ENCODE data around the gene CCNQ.
A peak's percentile ranks its signal among the peaks of the same experiment; 100 is the strongest.

Gene CCNQ

DNA sequence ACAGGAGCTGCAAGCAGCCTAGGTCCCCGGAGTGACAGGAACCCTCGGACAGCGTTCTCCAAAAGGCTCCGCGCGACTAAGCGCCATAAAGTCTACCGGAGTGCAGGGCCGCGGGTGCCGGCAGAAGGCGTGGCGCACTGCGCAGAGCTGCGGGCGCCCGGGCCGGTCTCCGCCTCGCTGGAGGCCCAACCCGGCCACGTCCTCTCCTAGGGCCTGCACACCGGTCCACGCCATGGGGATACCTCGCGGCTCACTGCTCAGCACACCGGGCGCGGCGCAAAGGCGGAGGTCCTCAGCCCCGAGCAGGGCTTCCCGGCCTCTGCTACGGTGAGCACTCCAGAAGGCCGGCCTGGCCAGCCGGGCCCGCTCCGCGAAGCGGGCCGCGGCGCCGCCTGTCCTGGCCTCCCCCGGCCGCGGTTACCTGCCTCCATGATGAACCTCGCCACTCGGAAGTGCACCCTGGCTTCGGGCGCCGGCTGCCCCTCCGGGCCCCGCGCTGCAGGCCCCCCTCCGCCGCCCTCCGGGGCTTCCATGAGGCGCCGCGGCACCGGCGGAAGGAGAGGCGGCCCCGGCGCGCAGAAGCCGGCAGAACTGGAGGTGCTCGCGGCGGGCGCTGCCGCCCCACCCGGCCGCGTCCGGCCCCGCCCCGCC is at the start of gene CCNQ:
Gene CCNQ (minus strand): TSS at position 599 of the 651 bp plus-strand sequence. CDS start 66 bp downstream, at position 533.
- peak within 1 kb of the TSS; percentile 51 for H3K27ac ChIP-seq
- TF ChIP-seq, protein P1, sequence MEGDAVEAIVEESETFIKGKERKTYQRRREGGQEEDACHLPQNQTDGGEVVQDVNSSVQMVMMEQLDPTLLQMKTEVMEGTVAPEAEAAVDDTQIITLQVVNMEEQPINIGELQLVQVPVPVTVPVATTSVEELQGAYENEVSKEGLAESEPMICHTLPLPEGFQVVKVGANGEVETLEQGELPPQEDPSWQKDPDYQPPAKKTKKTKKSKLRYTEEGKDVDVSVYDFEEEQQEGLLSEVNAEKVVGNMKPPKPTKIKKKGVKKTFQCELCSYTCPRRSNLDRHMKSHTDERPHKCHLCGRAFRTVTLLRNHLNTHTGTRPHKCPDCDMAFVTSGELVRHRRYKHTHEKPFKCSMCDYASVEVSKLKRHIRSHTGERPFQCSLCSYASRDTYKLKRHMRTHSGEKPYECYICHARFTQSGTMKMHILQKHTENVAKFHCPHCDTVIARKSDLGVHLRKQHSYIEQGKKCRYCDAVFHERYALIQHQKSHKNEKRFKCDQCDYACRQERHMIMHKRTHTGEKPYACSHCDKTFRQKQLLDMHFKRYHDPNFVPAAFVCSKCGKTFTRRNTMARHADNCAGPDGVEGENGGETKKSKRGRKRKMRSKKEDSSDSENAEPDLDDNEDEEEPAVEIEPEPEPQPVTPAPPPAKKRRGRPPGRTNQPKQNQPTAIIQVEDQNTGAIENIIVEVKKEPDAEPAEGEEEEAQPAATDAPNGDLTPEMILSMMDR (IDR thresholded peaks at IDR 0.05; ENCODE audit: low read depth, low read length, missing control alignments): no peak
- in situ Hi-C loops (cut with HindIII; ENCODE audit: low pct_ligation_motif_present, low sequenced_read_pairs): no loop called here
- H3K36me3 ChIP-seq (replicated peaks): no peaks in the 10 kb centered on the region
- no peak for DNase-seq
- H3K27me3 ChIP-seq (replicated peaks): no peaks in the 10 kb centered on the region
- peak within 1 kb of the TSS; percentile 68 for H3K4me3 ChIP-seq (ENCODE audit: low read depth, low read length)

DNA sequence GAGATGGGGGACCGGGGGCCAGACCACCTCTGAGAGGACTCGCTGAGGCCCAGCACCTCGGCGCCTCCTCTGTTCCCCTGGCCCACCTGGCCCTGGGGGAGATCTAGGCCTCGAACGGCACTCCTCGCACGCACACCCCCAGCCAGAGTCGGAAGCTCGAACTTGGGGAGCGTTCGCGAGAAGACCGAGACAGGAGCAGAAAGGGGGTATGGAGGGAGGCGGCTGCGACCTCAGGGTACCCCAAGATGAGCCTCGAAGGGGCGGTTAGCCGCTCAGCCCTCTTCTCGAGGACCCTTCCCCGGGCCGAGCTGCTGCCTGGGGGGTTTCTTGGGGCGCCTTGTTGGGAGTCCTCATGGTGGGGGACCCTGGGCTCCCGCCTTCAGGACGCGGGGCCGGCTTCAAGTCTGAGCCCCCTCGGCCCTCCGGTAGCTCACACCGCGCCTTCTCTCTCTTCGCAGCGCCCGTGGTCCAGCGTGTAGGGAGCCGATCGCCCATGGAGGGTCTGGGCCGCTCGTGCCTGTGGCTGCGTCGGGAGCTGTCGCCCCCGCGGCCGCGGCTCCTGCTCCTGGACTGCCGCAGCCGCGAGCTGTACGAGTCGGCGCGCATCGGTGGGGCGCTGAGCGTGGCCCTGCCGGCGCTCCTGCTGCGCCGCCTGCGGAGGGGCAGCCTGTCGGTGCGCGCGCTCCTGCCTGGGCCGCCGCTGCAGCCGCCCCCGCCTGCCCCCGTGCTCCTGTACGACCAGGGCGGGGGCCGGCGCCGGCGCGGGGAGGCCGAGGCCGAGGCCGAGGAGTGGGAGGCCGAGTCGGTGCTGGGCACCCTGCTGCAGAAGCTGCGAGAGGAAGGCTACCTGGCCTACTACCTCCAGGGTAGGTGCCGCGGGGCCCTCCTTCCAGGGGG is 48.8 kb upstream of the CCNQ start:
- in situ Hi-C loops (cut with HindIII; ENCODE audit: low pct_ligation_motif_present, low sequenced_read_pairs): no loop called here
- no peak overlapping the region for H3K4me3 ChIP-seq (ENCODE audit: low read depth, low read length)

DNA sequence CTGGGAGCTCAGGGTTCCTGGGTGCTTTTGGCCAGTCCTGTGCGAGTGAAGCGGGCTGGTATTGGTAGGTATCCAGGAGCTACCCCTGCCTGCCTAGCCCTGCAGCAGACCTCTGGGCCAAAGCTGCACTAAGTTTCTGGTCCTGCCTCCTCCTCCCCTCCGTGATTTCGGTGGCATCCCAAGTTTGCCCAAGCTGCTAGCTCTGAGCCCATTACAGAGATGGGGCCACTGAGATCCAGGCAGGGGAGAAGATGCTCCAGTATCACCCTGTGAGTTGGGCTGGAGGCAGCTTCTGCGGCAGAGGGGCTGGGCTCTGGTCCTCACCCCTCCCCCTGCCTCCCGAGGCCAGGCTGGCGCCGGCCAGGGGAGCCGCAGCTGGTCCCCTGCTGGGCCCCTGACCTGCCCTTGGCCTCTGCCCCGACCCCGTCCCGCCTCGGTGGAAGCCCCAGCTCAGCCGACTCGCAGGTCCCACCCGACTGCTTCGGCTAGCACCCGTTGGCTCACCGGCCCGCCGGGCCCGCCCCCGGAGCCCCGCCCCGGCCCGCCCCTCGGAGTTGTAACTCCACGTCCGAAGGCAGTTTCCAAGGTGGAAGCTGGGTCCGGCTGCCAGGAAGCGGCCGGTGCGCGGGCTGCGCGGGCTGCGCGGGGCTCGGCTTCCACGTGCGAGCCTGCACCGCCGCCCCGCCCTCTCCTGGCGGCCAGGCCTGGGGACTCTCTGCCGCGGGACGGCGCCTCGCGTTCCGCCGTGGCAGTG is 47.9 kb upstream of the CCNQ start, which contains the start of gene DUSP9:
Gene DUSP9 (plus strand): TSS at position 584 of the 754 bp plus-strand sequence. CDS start 751 bp downstream, outside the sequence.
- in situ Hi-C loops (cut with HindIII; ENCODE audit: low pct_ligation_motif_present, low sequenced_read_pairs): no loop called here
- H3K4me3 ChIP-seq (ENCODE audit: low read depth, low read length): no peak within 1 kb of the TSS

More for the DNA sequence above, 48.8 kb upstream of the CCNQ start:
- TF ChIP-seq, protein P1 (IDR thresholded peaks at IDR 0.05; ENCODE audit: low read depth, low read length, missing control alignments): no peak
- H3K27ac ChIP-seq: no peak overlapping the region
- H3K27me3 ChIP-seq (replicated peaks): peaks cover 39% of the 10 kb centered on the region
- DNase-seq: no peak
- H3K36me3 ChIP-seq (replicated peaks): no peaks in the 10 kb centered on the region

DNA sequence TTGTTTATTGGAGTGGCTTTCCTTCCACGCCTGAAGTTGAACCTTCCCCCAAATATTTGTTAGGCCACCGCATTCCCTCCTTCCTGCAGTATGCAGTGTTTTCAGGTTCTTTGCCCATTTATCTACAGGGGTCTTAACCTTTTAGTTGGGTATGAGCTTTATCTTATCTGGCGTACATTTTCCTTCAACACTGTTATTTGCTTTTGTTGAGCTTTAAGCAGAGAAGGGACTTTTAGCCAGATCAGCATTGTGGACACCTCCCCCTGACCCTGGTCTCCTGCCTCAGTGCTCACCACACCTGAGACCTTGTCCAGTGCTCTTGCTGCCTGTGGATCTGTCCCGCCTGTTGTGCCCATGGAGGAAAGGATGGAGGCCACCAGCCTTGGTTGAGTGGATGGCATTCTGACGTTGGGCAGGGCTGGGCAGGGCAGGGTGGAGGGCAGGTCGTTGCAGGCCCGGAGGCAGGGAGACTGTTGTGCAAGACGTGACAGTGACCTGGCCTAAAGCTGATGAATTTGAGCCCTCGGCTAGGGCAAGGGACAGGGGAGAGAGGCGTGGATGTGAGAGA is 47.1 kb upstream of the CCNQ start:
- TF ChIP-seq, protein P1 (IDR thresholded peaks at IDR 0.05; ENCODE audit: low read depth, low read length, missing control alignments): no peak
- in situ Hi-C loops (cut with HindIII; ENCODE audit: low pct_ligation_motif_present, low sequenced_read_pairs): no loop called here
- Histone ChIP-seq H3K27me3 (replicated peaks) (peaks cover 47% of the 10 kb centered on the region), H3K36me3 (replicated peaks) (no peaks in the 10 kb centered on the region), H3K4me3 (ENCODE audit: low read depth, low read length) (no peak overlapping the region), H3K27ac (no peak overlapping the region)
- no peak for DNase-seq

More for the DNA sequence above, 47.9 kb upstream of the CCNQ start, which contains the start of gene DUSP9:
- H3K27me3 ChIP-seq (replicated peaks): peaks cover 41% of the 10 kb centered on the region
- TF ChIP-seq, protein P1 (IDR thresholded peaks at IDR 0.05; ENCODE audit: low read depth, low read length, missing control alignments): no peak
- no peak for DNase-seq
- H3K36me3 ChIP-seq (replicated peaks): no peaks in the 10 kb centered on the region
- no peak within 1 kb of the TSS for H3K27ac ChIP-seq

DNA sequence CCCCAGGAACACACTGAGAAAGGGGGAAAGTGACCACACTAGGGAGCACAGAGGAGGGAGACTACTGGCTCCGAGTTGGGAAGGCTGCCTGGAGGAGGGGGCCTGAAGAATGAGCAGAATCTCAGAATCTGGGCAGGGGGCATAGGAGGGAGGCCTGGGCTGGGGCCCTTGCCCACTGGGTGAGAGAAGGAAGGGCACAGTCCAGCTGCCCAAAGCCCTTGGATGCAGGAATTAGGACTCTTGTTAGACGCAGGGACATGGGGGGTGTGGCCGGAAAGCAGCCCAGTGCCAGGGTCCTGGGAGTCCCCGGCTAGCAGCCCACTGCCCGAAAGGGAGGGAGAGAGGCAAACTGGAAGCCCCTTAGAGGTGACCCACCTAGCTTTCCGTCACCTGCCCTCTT is 46.2 kb upstream of the CCNQ start:
- TF ChIP-seq, protein P1 (IDR thresholded peaks at IDR 0.05; ENCODE audit: low read depth, low read length, missing control alignments): no peak
- Histone ChIP-seq H3K27me3 (replicated peaks) (peaks cover 47% of the 10 kb centered on the region), H3K4me3 (ENCODE audit: low read depth, low read length) (no peak overlapping the region), H3K36me3 (replicated peaks) (no peaks in the 10 kb centered on the region), H3K27ac (no peak overlapping the region)
- in situ Hi-C loops (cut with HindIII; ENCODE audit: low pct_ligation_motif_present, low sequenced_read_pairs): no loop called here
- no peak for DNase-seq
